ENCODE measurements around the gene PLCH2.

Gene PLCH2, protein sequence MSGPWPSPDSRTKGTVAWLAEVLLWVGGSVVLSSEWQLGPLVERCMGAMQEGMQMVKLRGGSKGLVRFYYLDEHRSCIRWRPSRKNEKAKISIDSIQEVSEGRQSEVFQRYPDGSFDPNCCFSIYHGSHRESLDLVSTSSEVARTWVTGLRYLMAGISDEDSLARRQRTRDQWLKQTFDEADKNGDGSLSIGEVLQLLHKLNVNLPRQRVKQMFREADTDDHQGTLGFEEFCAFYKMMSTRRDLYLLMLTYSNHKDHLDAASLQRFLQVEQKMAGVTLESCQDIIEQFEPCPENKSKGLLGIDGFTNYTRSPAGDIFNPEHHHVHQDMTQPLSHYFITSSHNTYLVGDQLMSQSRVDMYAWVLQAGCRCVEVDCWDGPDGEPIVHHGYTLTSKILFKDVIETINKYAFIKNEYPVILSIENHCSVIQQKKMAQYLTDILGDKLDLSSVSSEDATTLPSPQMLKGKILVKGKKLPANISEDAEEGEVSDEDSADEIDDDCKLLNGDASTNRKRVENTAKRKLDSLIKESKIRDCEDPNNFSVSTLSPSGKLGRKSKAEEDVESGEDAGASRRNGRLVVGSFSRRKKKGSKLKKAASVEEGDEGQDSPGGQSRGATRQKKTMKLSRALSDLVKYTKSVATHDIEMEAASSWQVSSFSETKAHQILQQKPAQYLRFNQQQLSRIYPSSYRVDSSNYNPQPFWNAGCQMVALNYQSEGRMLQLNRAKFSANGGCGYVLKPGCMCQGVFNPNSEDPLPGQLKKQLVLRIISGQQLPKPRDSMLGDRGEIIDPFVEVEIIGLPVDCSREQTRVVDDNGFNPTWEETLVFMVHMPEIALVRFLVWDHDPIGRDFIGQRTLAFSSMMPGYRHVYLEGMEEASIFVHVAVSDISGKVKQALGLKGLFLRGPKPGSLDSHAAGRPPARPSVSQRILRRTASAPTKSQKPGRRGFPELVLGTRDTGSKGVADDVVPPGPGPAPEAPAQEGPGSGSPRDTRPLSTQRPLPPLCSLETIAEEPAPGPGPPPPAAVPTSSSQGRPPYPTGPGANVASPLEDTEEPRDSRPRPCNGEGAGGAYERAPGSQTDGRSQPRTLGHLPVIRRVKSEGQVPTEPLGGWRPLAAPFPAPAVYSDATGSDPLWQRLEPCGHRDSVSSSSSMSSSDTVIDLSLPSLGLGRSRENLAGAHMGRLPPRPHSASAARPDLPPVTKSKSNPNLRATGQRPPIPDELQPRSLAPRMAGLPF (N-terminal part only)

DNA sequence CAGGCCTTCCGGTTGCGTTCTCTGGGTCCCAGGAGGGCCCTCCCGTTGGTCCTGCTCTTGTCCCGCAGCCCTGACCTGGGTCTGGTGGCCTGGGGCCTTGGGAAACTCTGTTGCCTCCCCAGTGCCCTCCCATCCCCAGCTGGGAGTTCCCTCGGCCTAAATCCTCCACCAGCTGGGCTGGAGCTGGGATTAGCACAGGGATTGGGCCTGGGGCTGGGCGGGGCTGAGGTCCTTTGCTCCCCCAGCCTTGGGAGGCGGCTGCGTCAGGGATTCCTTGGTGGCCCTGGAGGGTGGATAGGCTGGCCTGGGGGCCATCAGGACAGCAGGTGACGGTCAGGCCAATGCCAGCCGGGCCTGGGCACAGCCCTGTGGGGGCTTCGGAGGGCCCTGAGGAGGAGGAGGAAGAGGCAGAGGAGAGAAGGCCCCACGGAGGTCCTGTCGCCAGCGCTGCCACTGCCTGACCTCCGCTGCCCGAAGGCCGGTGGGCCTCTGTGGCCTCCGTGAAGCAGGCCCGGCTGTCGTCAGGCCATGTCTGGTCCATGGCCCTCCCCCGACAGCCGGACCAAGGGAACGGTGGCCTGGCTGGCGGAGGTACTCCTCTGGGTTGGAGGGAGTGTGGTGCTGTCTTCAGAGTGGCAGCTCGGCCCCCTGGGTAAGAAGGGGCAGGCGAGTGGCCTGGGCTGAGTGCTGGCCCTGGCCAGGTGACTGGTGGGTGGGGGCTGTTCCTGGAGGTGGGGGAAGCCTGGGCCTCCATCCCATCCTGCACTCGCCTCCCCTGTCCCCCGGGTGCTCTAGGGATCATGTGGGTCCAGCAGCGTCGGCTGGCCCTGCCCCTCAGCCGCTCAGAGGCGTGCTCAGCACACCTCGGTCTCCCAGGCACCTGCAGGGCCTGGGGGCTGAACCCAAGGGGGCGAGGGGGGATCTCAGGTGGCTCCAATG, at the start of gene PLCH2:
Gene PLCH2, plus strand, starts transcription at position 229 of the 939 bp plus-strand sequence. Its CDS starts 300 bp downstream, at position 529.
- no peak within 1 kb of the TSS for H3K4me3 ChIP-seq (ENCODE audit: low read depth, low read length)
- no peak within 1 kb of the TSS for H3K9ac ChIP-seq (ENCODE audit: low read depth, low read length)

DNA sequence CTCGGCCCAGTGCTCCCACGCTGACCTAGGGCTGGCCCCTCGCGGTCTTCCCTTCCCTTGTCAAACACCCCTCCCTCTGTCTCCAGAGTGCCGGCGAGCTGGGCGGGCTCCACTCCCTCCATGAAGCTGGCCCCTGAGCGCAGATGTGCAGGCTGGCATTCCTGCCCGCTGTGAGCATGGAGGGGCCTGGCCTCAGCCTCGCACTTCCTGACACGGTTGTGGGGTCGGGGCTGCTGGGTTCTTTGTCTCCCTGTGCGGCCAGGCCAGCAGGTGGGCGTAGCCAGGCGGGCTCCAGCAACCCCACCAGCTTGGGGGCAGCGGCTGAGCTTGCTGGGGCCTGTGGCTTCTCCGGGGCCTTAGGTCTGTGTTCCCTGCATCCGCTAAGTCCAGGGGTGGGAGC, 49.5 kb upstream of the PLCH2 start:
- Histone ChIP-seq H3K27me3 (ENCODE audit: control insufficient read depth, insufficient read depth, low read length) (no peaks in the 10 kb centered on the region), H3K4me1 (ENCODE audit: control insufficient read depth, insufficient read depth, low read length) (no peaks in the 10 kb centered on the region), H3K9ac (ENCODE audit: low read depth, low read length) (no peak overlapping the region), H3K36me3 (ENCODE audit: control insufficient read depth, insufficient read depth, low read length) (no peaks in the 10 kb centered on the region), H3K4me3 (ENCODE audit: low read depth, low read length) (no peak overlapping the region), H3K9me3 (ENCODE audit: control insufficient read depth, insufficient read depth, low read length) (no peaks in the 10 kb centered on the region)

More for the DNA sequence above, at the start of gene PLCH2:
- Histone ChIP-seq H3K36me3 (ENCODE audit: control insufficient read depth, insufficient read depth, low read length) (no peaks in the 10 kb centered on the region), H3K27me3 (ENCODE audit: control insufficient read depth, insufficient read depth, low read length) (no peaks in the 10 kb centered on the region), H3K9me3 (ENCODE audit: control insufficient read depth, insufficient read depth, low read length) (no peaks in the 10 kb centered on the region), H3K4me1 (ENCODE audit: control insufficient read depth, insufficient read depth, low read length) (no peaks in the 10 kb centered on the region)

DNA sequence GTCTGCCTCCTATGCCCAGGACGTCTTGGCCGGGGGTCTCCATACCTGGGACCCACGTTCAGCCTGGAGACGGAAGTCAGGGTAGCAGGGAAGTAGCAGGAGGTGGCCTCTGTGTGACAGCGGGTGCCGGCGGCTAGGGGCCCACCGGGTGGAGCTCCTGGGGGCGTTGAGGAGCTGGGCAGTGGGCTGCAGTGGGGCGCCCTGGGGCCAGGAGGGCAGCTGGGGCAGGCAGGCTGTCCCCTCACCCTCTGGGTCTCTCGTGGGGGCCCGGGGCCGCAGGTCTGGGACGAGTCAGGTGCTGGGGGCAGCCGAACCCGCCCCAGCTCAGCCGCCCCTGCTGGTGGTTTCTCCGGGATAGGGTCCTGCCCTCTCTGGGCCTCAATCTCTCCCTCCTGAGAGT, 49.0 kb upstream of the PLCH2 start:
- Histone ChIP-seq H3K9ac (ENCODE audit: low read depth, low read length) (no peak overlapping the region), H3K4me1 (ENCODE audit: control insufficient read depth, insufficient read depth, low read length) (no peaks in the 10 kb centered on the region), H3K27me3 (ENCODE audit: control insufficient read depth, insufficient read depth, low read length) (no peaks in the 10 kb centered on the region), H3K36me3 (ENCODE audit: control insufficient read depth, insufficient read depth, low read length) (no peaks in the 10 kb centered on the region), H3K9me3 (ENCODE audit: control insufficient read depth, insufficient read depth, low read length) (no peaks in the 10 kb centered on the region), H3K4me3 (ENCODE audit: low read depth, low read length) (no peak overlapping the region)

DNA sequence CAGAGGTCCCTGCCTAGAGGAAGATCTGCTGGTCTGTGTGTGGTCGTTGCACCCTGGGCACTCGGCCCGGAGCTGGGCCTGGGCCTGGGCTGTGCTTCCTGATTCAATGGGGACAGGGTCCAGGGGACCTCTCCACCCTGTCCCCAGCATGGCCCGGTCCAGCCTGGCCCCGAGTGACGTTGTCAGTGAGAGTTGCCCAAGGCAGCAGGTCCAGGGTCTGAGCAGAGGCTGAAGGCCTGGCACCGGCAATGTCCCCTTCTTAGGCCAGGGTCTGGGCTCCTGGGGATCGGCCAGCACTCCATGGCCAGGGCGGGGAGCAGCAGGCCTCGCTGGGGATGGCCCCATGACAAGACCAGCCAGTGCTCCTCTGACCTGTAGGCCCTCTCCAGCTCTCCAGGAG, 48.1 kb upstream of the PLCH2 start:
- H3K9me3 ChIP-seq (ENCODE audit: control insufficient read depth, insufficient read depth, low read length) = no peaks in the 10 kb centered on the region
- H3K36me3 ChIP-seq (ENCODE audit: control insufficient read depth, insufficient read depth, low read length) = no peaks in the 10 kb centered on the region
- H3K4me3 ChIP-seq (ENCODE audit: low read depth, low read length) = no peak overlapping the region
- H3K9ac ChIP-seq (ENCODE audit: low read depth, low read length) = no peak overlapping the region
- H3K4me1 ChIP-seq (ENCODE audit: control insufficient read depth, insufficient read depth, low read length) = no peaks in the 10 kb centered on the region
- H3K27me3 ChIP-seq (ENCODE audit: control insufficient read depth, insufficient read depth, low read length) = no peaks in the 10 kb centered on the region

DNA sequence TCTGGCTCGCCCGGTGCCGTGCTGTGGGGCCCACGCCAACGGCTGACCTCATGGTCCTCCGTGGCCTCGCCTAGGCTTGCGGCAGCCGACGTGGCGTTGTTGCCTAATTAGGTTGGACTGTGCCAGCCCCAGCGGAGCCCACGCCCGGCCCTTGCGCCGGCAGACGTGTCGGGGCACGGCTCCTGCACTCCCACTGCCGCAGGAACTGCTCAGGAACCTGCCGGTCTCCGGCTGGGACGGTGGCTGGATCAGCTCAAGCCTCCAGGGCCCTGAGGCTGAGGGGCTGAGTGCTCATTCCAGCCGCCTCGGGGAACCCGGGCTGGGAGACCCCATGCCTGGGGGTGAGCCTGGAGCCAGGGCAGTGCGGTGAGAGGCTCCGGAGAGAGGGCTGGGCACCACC, 47.6 kb upstream of the PLCH2 start:
- Histone ChIP-seq H3K4me1 (ENCODE audit: control insufficient read depth, insufficient read depth, low read length) (no peaks in the 10 kb centered on the region), H3K9me3 (ENCODE audit: control insufficient read depth, insufficient read depth, low read length) (no peaks in the 10 kb centered on the region), H3K9ac (ENCODE audit: low read depth, low read length) (no peak overlapping the region), H3K4me3 (ENCODE audit: low read depth, low read length) (no peak overlapping the region), H3K27me3 (ENCODE audit: control insufficient read depth, insufficient read depth, low read length) (no peaks in the 10 kb centered on the region), H3K36me3 (ENCODE audit: control insufficient read depth, insufficient read depth, low read length) (no peaks in the 10 kb centered on the region)

DNA sequence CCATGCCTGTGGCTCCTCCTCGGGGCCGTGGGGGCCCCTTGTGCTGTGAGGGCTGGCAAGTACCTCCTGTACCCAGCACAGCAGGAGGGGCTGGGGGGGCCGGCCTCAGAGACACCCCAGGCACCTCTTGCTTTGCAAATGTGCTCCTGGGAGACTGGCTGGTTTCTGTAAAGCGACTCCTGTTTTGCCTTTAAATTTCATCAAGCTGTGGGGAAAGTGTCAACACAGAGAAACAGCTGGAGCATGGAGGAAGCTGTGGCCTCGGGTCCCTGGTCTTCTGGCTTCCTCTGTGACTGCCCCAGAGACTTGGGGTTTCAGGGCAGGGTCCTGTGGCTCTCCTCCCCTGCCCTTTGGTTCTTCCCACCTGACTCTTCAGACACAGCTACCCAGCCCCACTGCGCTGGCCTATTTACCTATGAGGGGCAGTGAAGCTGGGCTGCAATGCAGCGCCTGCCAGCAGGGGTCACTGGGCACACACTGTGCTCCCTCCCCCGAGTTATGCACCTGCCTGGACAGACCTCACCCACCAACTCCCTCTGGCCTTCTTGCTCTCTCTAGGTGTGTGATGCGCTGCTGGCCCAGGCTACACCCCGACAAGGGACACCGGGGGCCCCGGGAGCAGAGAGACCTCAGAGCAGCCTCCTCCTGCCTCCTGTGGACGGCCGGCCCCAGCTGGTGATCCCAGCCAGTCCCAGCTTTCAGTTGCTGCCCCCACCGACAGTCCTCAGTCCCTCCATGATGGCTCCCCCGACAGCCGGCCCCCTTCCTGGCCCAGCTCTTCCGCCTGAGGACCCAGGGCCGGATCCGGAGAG, 46.1 kb upstream of the PLCH2 start:
- no peaks in the 10 kb centered on the region for H3K27me3 ChIP-seq (ENCODE audit: control insufficient read depth, insufficient read depth, low read length)
- H3K4me3 ChIP-seq (ENCODE audit: low read depth, low read length) = no peak overlapping the region
- no peaks in the 10 kb centered on the region for H3K9me3 ChIP-seq (ENCODE audit: control insufficient read depth, insufficient read depth, low read length)
- no peaks in the 10 kb centered on the region for H3K36me3 ChIP-seq (ENCODE audit: control insufficient read depth, insufficient read depth, low read length)
- no peak overlapping the region for H3K9ac ChIP-seq (ENCODE audit: low read depth, low read length)
- no peaks in the 10 kb centered on the region for H3K4me1 ChIP-seq (ENCODE audit: control insufficient read depth, insufficient read depth, low read length)

DNA sequence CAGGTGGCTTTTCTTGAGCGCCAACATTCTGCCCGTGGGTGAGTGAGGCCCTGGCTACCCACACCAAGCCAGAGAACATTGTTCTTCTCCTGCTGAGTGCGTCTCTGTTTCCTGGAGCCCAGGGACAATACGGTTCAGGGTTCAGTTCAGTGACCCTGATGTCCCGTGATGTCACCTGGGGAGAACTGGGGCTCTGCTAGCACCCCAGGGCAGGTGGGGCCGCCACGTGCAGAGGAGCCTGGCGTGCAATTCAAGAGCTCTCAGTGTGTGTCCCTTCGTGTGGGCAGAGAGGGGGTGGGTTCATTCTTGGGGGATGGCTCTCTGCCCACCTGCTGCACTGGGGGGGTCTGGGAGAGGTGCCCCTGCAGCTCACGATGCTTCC, 45.5 kb upstream of the PLCH2 start:
- H3K4me1 ChIP-seq (ENCODE audit: control insufficient read depth, insufficient read depth, low read length) = no peaks in the 10 kb centered on the region
- H3K9ac ChIP-seq (ENCODE audit: low read depth, low read length) = no peak overlapping the region
- no peaks in the 10 kb centered on the region for H3K9me3 ChIP-seq (ENCODE audit: control insufficient read depth, insufficient read depth, low read length)
- H3K27me3 ChIP-seq (ENCODE audit: control insufficient read depth, insufficient read depth, low read length) = no peaks in the 10 kb centered on the region
- H3K4me3 ChIP-seq (ENCODE audit: low read depth, low read length) = no peak overlapping the region
- H3K36me3 ChIP-seq (ENCODE audit: control insufficient read depth, insufficient read depth, low read length) = no peaks in the 10 kb centered on the region

DNA sequence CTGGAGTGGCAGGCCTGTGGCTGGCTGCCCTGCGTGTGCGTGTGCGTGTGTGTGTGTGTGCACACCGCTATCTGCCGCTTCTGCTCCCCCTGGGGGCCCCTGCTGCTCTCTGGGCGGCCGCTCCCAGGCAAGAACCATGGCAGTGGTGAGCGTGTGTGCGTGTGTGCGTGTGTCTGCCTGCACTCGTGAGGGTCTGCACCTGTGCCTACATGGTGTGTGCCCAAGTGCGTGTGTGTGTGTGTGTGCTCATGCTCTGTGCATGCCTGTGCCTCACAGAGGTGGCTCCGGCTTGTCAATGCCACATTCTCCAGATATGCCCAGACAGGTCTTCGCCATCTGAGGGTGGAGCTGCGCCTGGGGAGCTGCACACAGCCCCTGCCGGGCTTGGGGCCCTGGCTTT, 45.0 kb upstream of the PLCH2 start:
- no peaks in the 10 kb centered on the region for H3K27me3 ChIP-seq (ENCODE audit: control insufficient read depth, insufficient read depth, low read length)
- H3K9me3 ChIP-seq (ENCODE audit: control insufficient read depth, insufficient read depth, low read length) = no peaks in the 10 kb centered on the region
- H3K4me3 ChIP-seq (ENCODE audit: low read depth, low read length) = no peak overlapping the region
- no peaks in the 10 kb centered on the region for H3K36me3 ChIP-seq (ENCODE audit: control insufficient read depth, insufficient read depth, low read length)
- H3K4me1 ChIP-seq (ENCODE audit: control insufficient read depth, insufficient read depth, low read length) = no peaks in the 10 kb centered on the region
- H3K9ac ChIP-seq (ENCODE audit: low read depth, low read length) = no peak overlapping the region

DNA sequence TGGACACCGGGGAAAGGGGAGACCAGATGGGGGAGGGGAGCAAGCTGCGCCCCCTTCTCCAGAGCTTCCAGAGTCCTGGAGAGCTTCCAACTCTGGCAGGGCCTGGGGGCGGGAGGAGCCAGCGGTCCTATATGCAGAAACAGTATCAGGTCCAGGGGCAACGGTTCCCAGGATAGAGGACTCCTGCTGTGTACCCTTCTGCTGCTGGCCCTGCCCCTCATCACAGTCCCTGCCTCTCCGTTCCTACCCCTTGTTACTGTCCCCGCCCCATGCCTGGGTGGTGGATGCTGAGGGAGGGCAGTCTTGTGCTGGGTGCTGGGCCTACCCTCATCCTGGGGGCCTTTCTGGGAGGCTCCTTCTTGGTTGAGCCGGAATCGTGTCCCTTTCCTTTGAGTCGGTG, 44.6 kb upstream of the PLCH2 start:
- H3K9me3 ChIP-seq (ENCODE audit: control insufficient read depth, insufficient read depth, low read length) = no peaks in the 10 kb centered on the region
- H3K9ac ChIP-seq (ENCODE audit: low read depth, low read length) = no peak overlapping the region
- H3K27me3 ChIP-seq (ENCODE audit: control insufficient read depth, insufficient read depth, low read length) = no peaks in the 10 kb centered on the region
- no peaks in the 10 kb centered on the region for H3K36me3 ChIP-seq (ENCODE audit: control insufficient read depth, insufficient read depth, low read length)
- H3K4me3 ChIP-seq (ENCODE audit: low read depth, low read length) = no peak overlapping the region
- H3K4me1 ChIP-seq (ENCODE audit: control insufficient read depth, insufficient read depth, low read length) = no peaks in the 10 kb centered on the region

DNA sequence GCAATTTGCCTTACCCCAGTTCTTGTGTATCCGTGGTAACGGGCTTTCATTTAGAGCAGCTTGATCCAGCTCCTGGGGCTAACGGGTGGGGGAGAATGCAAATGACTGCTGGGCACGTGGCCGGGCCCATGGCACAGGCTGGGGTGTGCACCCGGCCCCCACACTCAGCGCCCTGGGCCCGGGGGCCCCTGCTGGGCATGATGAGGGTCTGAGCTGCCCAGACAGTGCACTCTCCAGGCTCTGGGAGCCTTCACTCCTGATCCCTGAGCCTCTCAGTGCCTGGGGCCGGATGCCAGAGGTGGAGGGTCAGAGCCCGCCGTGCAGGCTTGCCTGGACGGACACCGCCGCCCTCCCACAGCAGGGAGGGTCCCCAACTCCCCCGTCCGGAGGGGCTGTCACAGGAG, 43.6 kb upstream of the PLCH2 start:
- H3K4me1 ChIP-seq (ENCODE audit: control insufficient read depth, insufficient read depth, low read length) = no peaks in the 10 kb centered on the region
- no peak overlapping the region for H3K4me3 ChIP-seq (ENCODE audit: low read depth, low read length)
- no peaks in the 10 kb centered on the region for H3K36me3 ChIP-seq (ENCODE audit: control insufficient read depth, insufficient read depth, low read length)
- H3K9ac ChIP-seq (ENCODE audit: low read depth, low read length) = no peak overlapping the region
- H3K27me3 ChIP-seq (ENCODE audit: control insufficient read depth, insufficient read depth, low read length) = no peaks in the 10 kb centered on the region
- no peaks in the 10 kb centered on the region for H3K9me3 ChIP-seq (ENCODE audit: control insufficient read depth, insufficient read depth, low read length)

Data from iPS-15b (cell line).